GM06990 (cell line): Measurements from ENCODE around the gene VTI1A.

Source experiments
- DNase-seq: peaks from one replicate; pipeline ENCODE4 v3.0.0-alpha.2; 2011; ENCODE audit not compliant: insufficient read length; ENCODE audit errors: extremely low read depth
- H3K27me3 ChIP-seq: replicated peaks from 2 replicates; pipeline ENCODE4 v1.6.0; 2011; ENCODE audit warnings: low read length; ENCODE audit not compliant: control insufficient read depth, insufficient read depth
- H3K36me3 ChIP-seq: 2 replicates; pipeline ENCODE4 v1.5.1; 2011; ENCODE audit warnings: low read length; ENCODE audit not compliant: control insufficient read depth, insufficient read depth
- H3K4me3 ChIP-seq: replicated peaks from 2 replicates; pipeline ENCODE4 v1.5.1; 2011; ENCODE audit warnings: low read depth, mild to moderate bottlenecking, control low read depth, low read length
- CTCF ChIP-seq: IDR thresholded peaks from 2 replicates; pipeline ENCODE4 v1.5.1; 2011; ENCODE audit warnings: low read length, control low read depth, mild to moderate bottlenecking, inconsistent platforms; ENCODE audit not compliant: insufficient read depth, poor library complexity, severe bottlenecking

VTI1A gene

GRCh38 chr10:112819231-112819630 is 372.2 kb downstream of the VTI1A start:
- no peaks in the 10 kb centered on the region for H3K36me3 ChIP-seq
- no peak for DNase-seq
- H3K27me3 ChIP-seq = no peaks in the 10 kb centered on the region
- no peak overlapping the region for H3K4me3 ChIP-seq
- no peak for TF ChIP-seq CTCF

GRCh38 chr10:112820320-112820719 is 373.3 kb downstream of the VTI1A start:
- TF ChIP-seq CTCF = no peak
- H3K36me3 ChIP-seq = no peaks in the 10 kb centered on the region; the same call in 1 of the 2 replicates
- no peaks in the 10 kb centered on the region for H3K27me3 ChIP-seq
- no peak overlapping the region for H3K4me3 ChIP-seq
- DNase-seq = no peak

GRCh38 chr10:112821038-112821437 is 374.0 kb downstream of the VTI1A start:
- Histone ChIP-seq H3K27me3 (no peaks in the 10 kb centered on the region), H3K36me3 (no peaks in the 10 kb centered on the region; the same call in 1 of the 2 replicates), H3K4me3 (no peak overlapping the region)
- no peak for TF ChIP-seq CTCF
- no peak for DNase-seq

- TF ChIP-seq CTCF = no peak
- Histone ChIP-seq H3K4me3 (no peak overlapping the region), H3K36me3 (no peaks in the 10 kb centered on the region; the same call in 1 of the 2 replicates), H3K27me3 (no peaks in the 10 kb centered on the region)
- no peak for DNase-seq
These were observed 374.6 kb downstream of the VTI1A start for GRCh38 chr10:112821663-112822062.

- Histone ChIP-seq H3K27me3 (no peaks in the 10 kb centered on the region), H3K4me3 (no peak overlapping the region), H3K36me3 (no peaks in the 10 kb centered on the region; the same call in 1 of the 2 replicates)
- no peak for DNase-seq
- TF ChIP-seq CTCF = no peak
These were observed 376.0 kb downstream of the VTI1A start for GRCh38 chr10:112823007-112823406.

GRCh38 chr10:112823604-112824003 is 376.6 kb downstream of the VTI1A start:
- no peak for DNase-seq
- TF ChIP-seq CTCF = no peak
- H3K36me3 ChIP-seq = no peaks in the 10 kb centered on the region; the same call in 1 of the 2 replicates
- H3K4me3 ChIP-seq = no peak overlapping the region
- no peaks in the 10 kb centered on the region for H3K27me3 ChIP-seq
